ENCODE measurements around the gene MKNK1.

MKNK1 gene

DNA sequence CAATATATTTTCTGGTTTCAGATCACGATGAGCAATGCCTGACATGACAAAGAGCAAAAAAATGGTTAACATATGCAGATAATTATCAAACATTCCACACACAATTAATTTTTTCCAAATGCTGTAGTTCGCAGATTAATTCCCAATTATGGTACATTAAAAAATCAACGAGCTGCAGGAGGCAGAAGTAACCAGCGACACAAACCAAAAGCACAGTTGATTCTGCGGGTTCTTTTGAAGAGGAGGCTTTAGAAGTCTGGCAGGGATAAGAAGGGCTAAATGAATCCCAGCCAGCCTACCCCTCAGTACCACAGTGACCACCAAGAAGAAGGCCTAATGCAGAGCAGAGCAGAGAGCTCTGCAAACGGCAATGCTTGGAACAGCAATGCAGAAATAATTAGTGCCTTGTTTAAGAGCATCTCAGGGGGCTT lies 35.6 kb downstream of the MKNK1 start:
- no peak overlapping the region for H3K4me3 ChIP-seq (ENCODE audit: low read depth, low read length)
- TF ChIP-seq, protein P1, sequence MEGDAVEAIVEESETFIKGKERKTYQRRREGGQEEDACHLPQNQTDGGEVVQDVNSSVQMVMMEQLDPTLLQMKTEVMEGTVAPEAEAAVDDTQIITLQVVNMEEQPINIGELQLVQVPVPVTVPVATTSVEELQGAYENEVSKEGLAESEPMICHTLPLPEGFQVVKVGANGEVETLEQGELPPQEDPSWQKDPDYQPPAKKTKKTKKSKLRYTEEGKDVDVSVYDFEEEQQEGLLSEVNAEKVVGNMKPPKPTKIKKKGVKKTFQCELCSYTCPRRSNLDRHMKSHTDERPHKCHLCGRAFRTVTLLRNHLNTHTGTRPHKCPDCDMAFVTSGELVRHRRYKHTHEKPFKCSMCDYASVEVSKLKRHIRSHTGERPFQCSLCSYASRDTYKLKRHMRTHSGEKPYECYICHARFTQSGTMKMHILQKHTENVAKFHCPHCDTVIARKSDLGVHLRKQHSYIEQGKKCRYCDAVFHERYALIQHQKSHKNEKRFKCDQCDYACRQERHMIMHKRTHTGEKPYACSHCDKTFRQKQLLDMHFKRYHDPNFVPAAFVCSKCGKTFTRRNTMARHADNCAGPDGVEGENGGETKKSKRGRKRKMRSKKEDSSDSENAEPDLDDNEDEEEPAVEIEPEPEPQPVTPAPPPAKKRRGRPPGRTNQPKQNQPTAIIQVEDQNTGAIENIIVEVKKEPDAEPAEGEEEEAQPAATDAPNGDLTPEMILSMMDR (IDR thresholded peaks at IDR 0.05; ENCODE audit: control insufficient read depth, extremely low read depth, insufficient read depth): no peak
- no peak for DNase-seq (ENCODE audit: low read depth)

DNA sequence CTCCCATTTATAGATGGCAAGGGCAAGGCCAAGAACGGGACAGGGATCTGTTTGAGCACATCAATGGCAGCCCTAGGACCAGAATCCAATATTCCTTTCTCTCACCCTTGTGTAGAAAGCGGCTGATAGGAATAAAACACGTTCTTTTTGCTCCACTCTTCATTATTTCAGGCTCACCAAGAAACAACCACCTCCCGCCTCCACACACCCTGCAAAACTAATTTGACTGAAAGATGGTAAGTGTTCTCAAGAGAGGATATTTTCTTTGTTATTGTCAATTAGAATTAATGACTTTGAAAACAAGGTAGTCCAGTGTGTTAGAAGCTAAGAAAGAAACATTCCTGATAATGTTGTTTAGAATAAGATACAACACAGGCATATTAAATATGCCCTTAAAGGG lies 40.7 kb downstream of the MKNK1 start:
- TF ChIP-seq, protein P1 (IDR thresholded peaks at IDR 0.05; ENCODE audit: control insufficient read depth, extremely low read depth, insufficient read depth): no peak
- no peak overlapping the region for H3K4me3 ChIP-seq (ENCODE audit: low read depth, low read length)
- DNase-seq (ENCODE audit: low read depth): no peak

DNA sequence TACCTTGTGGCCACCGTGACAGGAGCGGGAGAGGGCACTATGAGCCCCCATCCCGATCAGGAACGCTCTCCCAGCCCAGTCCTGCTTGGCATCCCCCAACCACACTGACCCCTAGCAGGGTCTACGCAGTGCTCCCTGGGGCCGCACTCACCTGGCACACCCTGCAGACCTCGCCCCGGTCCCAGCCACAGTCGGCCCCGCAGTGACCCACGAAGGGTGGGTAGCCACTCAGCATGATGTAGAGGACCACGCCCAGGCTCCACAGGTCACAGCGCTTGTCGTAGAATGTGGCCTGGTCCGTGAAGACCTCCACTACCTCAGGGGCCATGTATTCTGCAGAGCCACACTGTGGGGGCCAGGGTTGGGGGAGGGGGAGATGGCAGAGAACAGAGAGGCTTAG lies 41.6 kb downstream of the MKNK1 start:
- H3K4me3 ChIP-seq (ENCODE audit: low read depth, low read length): no peak overlapping the region
- no peak for DNase-seq (ENCODE audit: low read depth)
- TF ChIP-seq, protein P1 (IDR thresholded peaks at IDR 0.05; ENCODE audit: control insufficient read depth, extremely low read depth, insufficient read depth): no peak

DNA sequence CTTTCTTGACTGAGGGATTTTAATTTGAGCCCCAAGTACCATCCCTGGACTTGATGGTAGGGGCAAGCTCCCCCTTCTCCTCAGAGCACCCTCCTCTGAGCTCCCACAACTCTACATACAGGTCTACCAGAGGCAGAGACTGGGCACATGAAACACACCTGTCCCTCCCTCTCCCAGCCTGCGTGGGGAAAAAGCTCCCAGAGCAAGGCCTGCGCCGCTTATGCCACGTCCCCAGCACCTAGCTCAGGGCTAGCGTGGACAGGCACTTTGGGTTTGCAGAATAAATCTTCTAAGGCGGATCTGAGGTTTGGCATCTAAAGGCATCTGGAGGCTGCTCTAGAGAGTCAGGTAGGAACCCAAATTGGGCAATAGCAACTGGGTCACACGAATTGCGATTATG lies 45.1 kb downstream of the MKNK1 start:
- TF ChIP-seq, protein P1 (IDR thresholded peaks at IDR 0.05; ENCODE audit: control insufficient read depth, extremely low read depth, insufficient read depth): no peak
- DNase-seq (ENCODE audit: low read depth): no peak
- no peak overlapping the region for H3K4me3 ChIP-seq (ENCODE audit: low read depth, low read length)

DNA sequence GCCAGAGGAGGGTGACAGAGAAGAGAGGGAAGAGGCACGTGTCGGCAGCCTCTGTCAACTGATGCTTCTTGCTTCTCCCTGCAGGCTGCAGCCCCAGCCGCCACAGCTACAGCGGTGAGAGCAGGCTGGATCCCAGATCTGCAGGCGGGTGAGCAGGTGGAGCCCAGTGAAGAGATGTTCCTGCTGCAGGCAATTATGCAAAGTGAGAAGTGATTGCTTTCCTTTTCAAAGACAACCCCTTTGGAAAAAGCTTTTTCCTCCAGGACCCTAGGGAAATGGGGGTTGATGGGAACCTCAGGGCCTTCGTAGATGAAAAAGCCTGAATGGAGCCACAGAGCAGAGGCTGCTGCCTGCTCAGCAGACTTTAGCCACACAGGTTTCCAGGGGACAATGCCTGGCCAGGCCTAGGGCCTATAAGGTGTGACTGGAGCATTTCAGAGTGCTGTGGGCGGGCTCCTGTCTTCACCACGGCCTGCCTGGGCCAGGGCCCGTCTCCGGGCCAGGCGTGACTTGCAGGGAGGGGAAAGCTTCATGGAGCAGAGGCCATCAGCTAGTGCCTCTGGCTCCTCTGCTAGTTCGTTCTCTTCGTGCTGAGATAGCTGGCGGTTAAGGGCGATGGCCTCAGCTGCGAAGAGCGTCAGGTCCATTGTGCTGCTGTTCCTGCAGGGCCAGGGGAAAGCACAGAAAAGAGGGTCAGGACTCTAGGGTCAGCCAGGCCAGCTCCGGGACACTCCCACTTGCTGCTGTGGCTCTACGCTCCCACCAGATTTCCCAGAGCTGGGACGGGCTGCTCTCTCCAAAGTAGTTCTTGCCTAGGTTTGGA lies 45.7 kb downstream of the MKNK1 start:
- TF ChIP-seq, protein P1 (IDR thresholded peaks at IDR 0.05; ENCODE audit: control insufficient read depth, extremely low read depth, insufficient read depth): no peak
- H3K4me3 ChIP-seq (ENCODE audit: low read depth, low read length): no peak overlapping the region
- DNase-seq (ENCODE audit: low read depth): no peak

DNA sequence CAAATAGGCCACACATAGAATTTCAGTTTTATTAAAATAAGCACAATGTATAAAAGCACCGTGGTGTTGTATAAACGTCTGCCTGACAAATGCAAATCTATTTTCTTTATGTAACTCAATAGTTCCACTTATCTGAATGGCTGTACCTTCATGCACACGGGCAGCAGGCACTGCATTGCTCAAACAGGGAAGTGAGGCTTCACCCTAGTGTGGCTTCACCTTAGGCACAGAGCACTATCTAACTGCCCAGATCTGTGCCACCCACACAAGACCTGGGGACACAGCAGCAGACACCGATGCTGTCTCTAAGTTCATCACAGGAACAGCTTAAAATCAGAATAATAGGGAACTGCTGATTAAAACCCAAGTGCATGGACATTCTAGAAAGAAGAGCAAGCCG lies 46.7 kb downstream of the MKNK1 start:
- no peak overlapping the region for H3K4me3 ChIP-seq (ENCODE audit: low read depth, low read length)
- no peak for DNase-seq (ENCODE audit: low read depth)
- TF ChIP-seq, protein P1 (IDR thresholded peaks at IDR 0.05; ENCODE audit: control insufficient read depth, extremely low read depth, insufficient read depth): no peak

DNA sequence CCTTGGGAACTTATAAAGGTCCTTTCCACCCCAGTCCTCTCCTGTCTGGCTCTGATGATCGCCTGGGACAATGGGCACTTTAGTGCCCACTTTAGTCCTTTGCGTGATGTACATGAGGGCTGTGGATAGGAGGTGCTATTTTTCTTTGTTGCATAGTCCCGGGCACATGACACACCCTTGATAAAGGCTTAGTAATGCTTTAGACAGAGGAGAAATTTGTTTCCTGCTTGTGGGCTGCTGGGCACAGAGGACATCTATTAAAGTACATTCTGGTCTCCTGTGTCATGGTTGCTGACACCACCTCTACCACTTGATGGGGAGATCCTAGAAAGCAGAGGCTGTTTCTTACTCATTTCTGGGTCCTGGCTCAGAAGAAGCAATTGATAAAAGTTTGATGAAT lies 47.2 kb downstream of the MKNK1 start:
- TF ChIP-seq, protein P1 (IDR thresholded peaks at IDR 0.05; ENCODE audit: control insufficient read depth, extremely low read depth, insufficient read depth): no peak
- DNase-seq (ENCODE audit: low read depth): no peak

More for the DNA sequence above, 47.2 kb downstream of the MKNK1 start:
- no peak overlapping the region for H3K4me3 ChIP-seq (ENCODE audit: low read depth, low read length)

Measured in LNCaP clone FGC (cell line).